NT2/D1 (cell line): ENCODE measurements around the gene ENDOD1.

ENCODE experiments used
- YY1 ChIP-seq: IDR thresholded peaks from 2 replicates; pipeline ENCODE4 v1.6.1; 2011; ENCODE audit not compliant: insufficient read length, insufficient read depth
- ZNF274 ChIP-seq: IDR thresholded peaks from 2 replicates; pipeline ENCODE4 v1.6.1; 2011; ENCODE audit warnings: mild to moderate bottlenecking, low read depth, low read length

GRCh38 chr11:95042239-95042638, 47.4 kb upstream of the ENDOD1 start:
- TF ChIP-seq YY1 (no peak), ZNF274 (no peak)
